ENCODE results near the gene STC2. TPM values are rescaled to one million over a fixed set of nuclear protein-coding genes. Genes with fewer than 3 reads are reported as not detected.

STC2 gene
- total and polyA plus RNA-seq, 5 donors from 2014 or later: not detected

DNA sequence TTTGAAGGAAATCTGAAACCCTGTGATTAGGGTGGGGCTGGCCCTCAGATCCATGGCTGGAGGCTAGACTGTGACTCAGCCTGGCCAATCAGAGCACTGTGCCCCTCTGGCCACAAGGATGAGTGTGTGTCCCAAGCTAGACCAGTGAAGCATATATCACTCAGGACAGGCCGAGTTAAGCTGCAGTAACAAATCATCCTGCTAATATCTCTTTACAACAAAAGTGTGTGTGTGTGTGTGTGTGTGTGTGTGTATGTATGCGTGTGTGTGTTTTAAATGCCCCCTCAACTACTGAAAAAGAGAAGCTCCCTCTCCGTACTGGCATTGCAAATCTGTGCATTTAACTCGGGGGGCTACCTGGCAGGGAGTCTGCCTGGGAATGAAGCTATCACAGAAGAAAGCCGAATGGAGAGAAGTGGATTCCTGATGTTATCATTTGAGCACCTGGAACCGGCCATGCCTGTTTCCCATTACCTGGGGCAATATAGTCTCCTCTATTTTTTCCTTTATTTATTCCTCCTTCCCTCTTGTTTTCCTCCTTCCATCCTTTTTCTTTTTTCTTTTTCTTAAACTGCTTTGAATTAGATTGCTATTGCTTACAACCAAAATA lies 25.6 kb downstream of the STC2 start:
- Mint-ChIP-seq H3K4me3 (no peak overlapping the region), H3K9me3 (peaks cover 0 to 2% (median under 1%) of the 10 kb centered on the region in 7 donors), H3K27ac (peak overlapping the region in 1 of 3 donors; percentile 31), H3K4me1 (peaks cover 0 to 4% (median 0%) of the 10 kb centered on the region in 4 donors), H3K36me3 (no peaks in the 10 kb centered on the region), H3K27me3 (peaks cover 18% of the 10 kb centered on the region)
- peaks cover 3% of the 10 kb centered on the region for H3K27me3 ChIP-seq (ENCODE audit: control insufficient read depth, insufficient read depth, low read length)
- H3K4me3 ChIP-seq (ENCODE audit: low read depth, low read length): no peak overlapping the region
- no peaks in the 10 kb centered on the region for H3K9me3 ChIP-seq (ENCODE audit: control insufficient read depth in 2 of 2, low read length in 2 of 2)
- H3K27ac ChIP-seq (ENCODE audit: insufficient read depth, low read length, poor library complexity, severe bottlenecking): no peak overlapping the region
- no peaks in the 10 kb centered on the region for H3K36me3 ChIP-seq (ENCODE audit: control insufficient read depth, insufficient read depth, low read length)
- H3K4me1 ChIP-seq (ENCODE audit: control insufficient read depth, insufficient read depth, low read length, poor library complexity, severe bottlenecking): no peaks in the 10 kb centered on the region
- DNase-seq: no peak
- ATAC-seq (ENCODE audit: low read depth in 2 of 2): no peak

DNA sequence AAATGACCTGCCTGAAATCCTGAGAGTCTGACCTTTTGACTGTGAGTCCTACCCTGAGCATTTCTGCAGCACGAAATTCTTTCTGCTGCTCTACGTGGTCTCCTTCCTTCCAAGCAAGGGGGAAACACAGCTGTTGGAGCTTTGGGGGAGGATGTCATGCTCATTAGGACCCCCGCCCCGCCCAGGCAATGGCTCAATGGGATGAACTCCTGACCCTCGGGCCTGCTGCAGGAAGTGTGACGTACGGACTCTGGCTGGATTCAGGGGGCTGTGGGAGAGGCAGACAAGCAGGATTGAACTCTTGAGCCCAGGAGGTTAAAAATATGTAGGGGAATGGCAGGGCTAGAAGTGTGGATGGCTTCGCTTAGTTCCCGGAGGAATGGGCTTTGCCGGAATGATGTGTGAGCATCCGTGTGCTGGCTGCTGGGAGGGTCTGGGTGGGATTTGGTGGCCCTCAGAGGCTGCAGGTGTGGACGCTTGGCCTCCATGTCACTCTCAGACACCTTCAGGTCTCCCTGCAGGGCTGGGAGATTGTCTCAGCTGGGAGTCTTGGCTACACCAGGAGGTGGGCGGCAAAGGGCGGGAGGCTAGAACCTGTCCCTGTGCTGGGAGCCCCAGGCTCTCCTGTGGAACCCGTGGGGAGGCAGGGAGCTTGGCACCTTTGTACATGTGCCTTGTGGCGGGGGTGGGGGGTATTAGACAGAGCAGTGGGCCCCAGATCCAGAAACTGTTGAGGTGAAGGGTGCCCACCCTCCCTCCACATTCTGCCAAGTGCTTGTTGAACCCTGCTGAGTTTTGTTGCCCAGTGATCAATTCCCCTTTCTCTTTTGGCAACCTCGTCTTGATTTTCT lies 26.3 kb downstream of the STC2 start:
- H3K36me3 ChIP-seq (ENCODE audit: control insufficient read depth, insufficient read depth, low read length): no peaks in the 10 kb centered on the region
- H3K9me3 Mint-ChIP-seq: peaks cover 0 to 2% (median 0%) of the 10 kb centered on the region in 7 donors
- no peak overlapping the region for H3K27ac ChIP-seq (ENCODE audit: insufficient read depth, low read length, poor library complexity, severe bottlenecking)
- no peaks in the 10 kb centered on the region for H3K36me3 Mint-ChIP-seq
- H3K9me3 ChIP-seq (ENCODE audit: control insufficient read depth in 2 of 2, low read length in 2 of 2): no peaks in the 10 kb centered on the region
- no peaks in the 10 kb centered on the region for H3K4me1 ChIP-seq (ENCODE audit: control insufficient read depth, insufficient read depth, low read length, poor library complexity, severe bottlenecking)
- no peak overlapping the region for H3K4me3 ChIP-seq (ENCODE audit: low read depth, low read length)
- H3K4me3 Mint-ChIP-seq: no peak overlapping the region
- peaks cover 22% of the 10 kb centered on the region for H3K27me3 Mint-ChIP-seq
- ATAC-seq (ENCODE audit: low read depth in 2 of 2) (no peak), DNase-seq (no peak)
- H3K27ac Mint-ChIP-seq: no peak overlapping the region
- peaks cover 3% of the 10 kb centered on the region for H3K27me3 ChIP-seq (ENCODE audit: control insufficient read depth, insufficient read depth, low read length)
- peaks cover 0 to 4% (median 0%) of the 10 kb centered on the region in 4 donors for H3K4me1 Mint-ChIP-seq

DNA sequence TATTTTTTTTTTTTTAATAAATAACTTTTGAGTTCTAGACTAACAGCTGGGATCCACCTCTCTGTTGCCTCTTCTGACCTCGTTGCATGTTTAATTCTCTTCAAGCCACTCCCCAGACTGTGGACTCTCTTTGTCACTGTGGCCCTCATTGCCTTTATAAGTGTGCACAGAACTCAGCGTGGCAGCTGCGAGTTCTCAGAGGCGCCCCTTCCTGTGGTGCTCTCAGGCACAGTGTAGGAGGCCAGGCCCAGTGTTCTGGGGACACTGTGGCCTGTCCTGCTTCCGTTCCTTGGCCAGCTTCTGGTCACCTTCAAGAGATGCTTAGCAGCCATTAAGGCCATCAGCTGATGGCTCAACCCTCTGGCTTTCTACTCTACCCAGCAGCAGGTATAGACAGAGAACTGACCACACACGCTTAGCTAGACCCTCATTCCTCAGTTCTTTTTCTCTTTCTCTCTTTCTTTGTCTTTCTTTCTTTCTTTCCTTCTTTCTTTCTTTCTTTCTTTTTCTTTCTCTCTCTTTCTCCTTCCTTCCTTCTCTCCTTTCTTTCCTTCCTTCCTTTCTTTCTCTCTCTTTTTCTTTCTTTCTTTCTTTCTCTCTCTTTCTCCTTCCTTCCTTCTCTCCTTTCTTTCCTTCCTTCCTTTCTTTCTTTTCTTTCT lies 27.7 kb downstream of the STC2 start:
- no peak for ATAC-seq (ENCODE audit: low read depth in 2 of 2)
- H3K36me3 Mint-ChIP-seq: no peaks in the 10 kb centered on the region
- Histone ChIP-seq H3K27me3 (ENCODE audit: control insufficient read depth, insufficient read depth, low read length) (peaks cover 3% of the 10 kb centered on the region), H3K4me1 (ENCODE audit: control insufficient read depth, insufficient read depth, low read length, poor library complexity, severe bottlenecking) (no peaks in the 10 kb centered on the region), H3K27ac (ENCODE audit: insufficient read depth, low read length, poor library complexity, severe bottlenecking) (no peak overlapping the region), H3K4me3 (ENCODE audit: low read depth, low read length) (no peak overlapping the region), H3K36me3 (ENCODE audit: control insufficient read depth, insufficient read depth, low read length) (no peaks in the 10 kb centered on the region), H3K9me3 (ENCODE audit: control insufficient read depth in 2 of 2, low read length in 2 of 2) (no peaks in the 10 kb centered on the region)
- H3K4me1 Mint-ChIP-seq: peaks cover 0 to 4% (median 0%) of the 10 kb centered on the region in 4 donors
- no peak for DNase-seq
- H3K27ac Mint-ChIP-seq: peak overlapping the region in 1 of 3 donors; percentile 85
- H3K9me3 Mint-ChIP-seq: peaks cover 0 to 2% (median 0%) of the 10 kb centered on the region in 7 donors
- no peak overlapping the region for H3K4me3 Mint-ChIP-seq
- peaks cover 15% of the 10 kb centered on the region for H3K27me3 Mint-ChIP-seq

- DNase-seq: no peak
- Histone ChIP-seq H3K4me1 (ENCODE audit: control insufficient read depth, insufficient read depth, low read length, poor library complexity, severe bottlenecking) (no peaks in the 10 kb centered on the region), H3K9me3 (ENCODE audit: control insufficient read depth in 2 of 2, low read length in 2 of 2) (no peaks in the 10 kb centered on the region), H3K27me3 (ENCODE audit: control insufficient read depth, insufficient read depth, low read length) (peaks cover 3% of the 10 kb centered on the region), H3K4me3 (ENCODE audit: low read depth, low read length) (no peak overlapping the region), H3K27ac (ENCODE audit: insufficient read depth, low read length, poor library complexity, severe bottlenecking) (no peak overlapping the region), H3K36me3 (ENCODE audit: control insufficient read depth, insufficient read depth, low read length) (no peaks in the 10 kb centered on the region)
- Mint-ChIP-seq H3K27me3 (peaks cover 16% of the 10 kb centered on the region), H3K4me3 (no peak overlapping the region), H3K36me3 (no peaks in the 10 kb centered on the region), H3K27ac (no peak overlapping the region), H3K9me3 (peaks cover 0 to 2% (median 0%) of the 10 kb centered on the region in 7 donors), H3K4me1 (peaks cover 0 to 4% (median under 1%) of the 10 kb centered on the region in 4 donors)
- no peak for ATAC-seq (ENCODE audit: low read depth in 2 of 2)
Measured at GRCh38 chr5:173299820-173300219, 28.4 kb downstream of the STC2 start.

GRCh38 chr5:173298213-173298926 lies 29.8 kb downstream of the STC2 start:
- ATAC-seq (ENCODE audit: low read depth in 2 of 2) (no peak), DNase-seq (no peak)
- H3K4me3 ChIP-seq (ENCODE audit: low read depth, low read length): no peak overlapping the region
- H3K27ac ChIP-seq (ENCODE audit: insufficient read depth, low read length, poor library complexity, severe bottlenecking): no peak overlapping the region
- no peaks in the 10 kb centered on the region for H3K36me3 ChIP-seq (ENCODE audit: control insufficient read depth, insufficient read depth, low read length)
- Mint-ChIP-seq H3K27ac (peak overlapping the region in 1 of 3 donors; percentile 32), H3K36me3 (no peaks in the 10 kb centered on the region), H3K9me3 (peaks cover 0 to 2% (median 0%) of the 10 kb centered on the region in 7 donors), H3K27me3 (peaks cover 29% of the 10 kb centered on the region), H3K4me3 (no peak overlapping the region), H3K4me1 (peaks cover 5 to 14% (median 10%) of the 10 kb centered on the region in 4 donors)
- no peaks in the 10 kb centered on the region for H3K9me3 ChIP-seq (ENCODE audit: control insufficient read depth in 2 of 2, low read length in 2 of 2)
- peaks cover 11% of the 10 kb centered on the region for H3K4me1 ChIP-seq (ENCODE audit: control insufficient read depth, insufficient read depth, low read length, poor library complexity, severe bottlenecking)
- H3K27me3 ChIP-seq (ENCODE audit: control insufficient read depth, insufficient read depth, low read length): peaks cover 7% of the 10 kb centered on the region

DNA sequence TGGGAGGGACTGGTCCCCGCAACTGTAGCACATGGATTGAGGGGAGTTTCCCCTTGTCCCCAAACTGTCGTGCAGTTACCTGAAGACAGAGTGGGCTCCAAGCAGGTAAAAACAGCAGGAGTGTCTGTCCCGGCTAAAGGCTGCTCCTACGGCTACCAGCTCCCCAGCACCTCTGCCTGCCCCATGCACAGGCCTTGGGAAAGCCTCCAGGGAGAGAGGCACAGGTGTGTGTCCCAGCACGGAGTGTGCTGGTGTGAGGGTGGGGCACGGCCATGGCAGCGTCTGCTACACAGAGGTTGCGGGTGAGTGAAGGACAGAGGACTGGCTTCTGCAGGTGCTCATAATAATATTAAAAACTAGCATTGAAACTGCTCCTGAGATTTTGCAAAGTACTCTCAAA lies 30.4 kb downstream of the STC2 start:
- Mint-ChIP-seq H3K9me3 (peaks cover 0 to 2% (median 0%) of the 10 kb centered on the region in 7 donors), H3K4me1 (peaks cover 5 to 14% (median 10%) of the 10 kb centered on the region in 4 donors), H3K27ac (no peak overlapping the region), H3K27me3 (peaks cover 24% of the 10 kb centered on the region), H3K36me3 (no peaks in the 10 kb centered on the region), H3K4me3 (no peak overlapping the region)
- Histone ChIP-seq H3K27ac (ENCODE audit: insufficient read depth, low read length, poor library complexity, severe bottlenecking) (no peak overlapping the region), H3K4me1 (ENCODE audit: control insufficient read depth, insufficient read depth, low read length, poor library complexity, severe bottlenecking) (peaks cover 11% of the 10 kb centered on the region), H3K9me3 (ENCODE audit: control insufficient read depth in 2 of 2, low read length in 2 of 2) (no peaks in the 10 kb centered on the region), H3K36me3 (ENCODE audit: control insufficient read depth, insufficient read depth, low read length) (no peaks in the 10 kb centered on the region), H3K27me3 (ENCODE audit: control insufficient read depth, insufficient read depth, low read length) (peaks cover 10% of the 10 kb centered on the region), H3K4me3 (ENCODE audit: low read depth, low read length) (no peak overlapping the region)
- ATAC-seq (ENCODE audit: low read depth in 2 of 2): no peak
- DNase-seq: no peak
